NCI-H2081 (cell line): ENCODE data around the gene CYP19A1.

Experiments used
- DNase-seq, 2 experiments: peaks; one replicate each; lab custom pipeline; 2025; lab: John Stamatoyannopoulos, UW

The CYP19A1 gene

GRCh38 chr15:51359981-51360380 lies 21.6 kb upstream of the CYP19A1 start:
- DNase-seq, result no peak

GRCh38 chr15:51356983-51357382 lies 18.6 kb upstream of the CYP19A1 start:
- no peak for DNase-seq

- DNase-seq, result no peak
Measured at GRCh38 chr15:51356147-51356546, 17.8 kb upstream of the CYP19A1 start.

GRCh38 chr15:51355096-51355495 lies 16.7 kb upstream of the CYP19A1 start:
- DNase-seq, result no peak

- DNase-seq, result no peak
Measured at GRCh38 chr15:51353976-51354375, 15.6 kb upstream of the CYP19A1 start.

GRCh38 chr15:51350723-51351122 lies 12.3 kb upstream of the CYP19A1 start:
- DNase-seq, result no peak

- no peak for DNase-seq
Measured at GRCh38 chr15:51349156-51349844, 10.9 kb upstream of the CYP19A1 start.

- no peak for DNase-seq
Measured at GRCh38 chr15:51348688-51349087, 10.3 kb upstream of the CYP19A1 start.

- no peak for DNase-seq
Measured at GRCh38 chr15:51346136-51346535, 7.7 kb upstream of the CYP19A1 start.

- DNase-seq, result no peak
Measured at GRCh38 chr15:51343466-51343865, 5.1 kb upstream of the CYP19A1 start.

GRCh38 chr15:51342227-51342999 lies 4.0 kb upstream of the CYP19A1 start:
- peak; percentile 5 to 53 for DNase-seq

GRCh38 chr15:51341366-51342226 lies 3.2 kb upstream of the CYP19A1 start, which contains the start of gene GLDN:
Gene GLDN, plus strand, starts transcription at chr15:51341655. Its CDS starts 30 bp downstream, at chr15:51341685.
- peak; percentile 56 to 71 for DNase-seq

- DNase-seq, result no peak
Measured at GRCh38 chr15:51335538-51336410, 2.6 kb downstream of the CYP19A1 start.

- no peak for DNase-seq
Measured at GRCh38 chr15:51335087-51335486, 3.3 kb downstream of the CYP19A1 start.

GRCh38 chr15:51334011-51334451 lies 4.4 kb downstream of the CYP19A1 start:
- no peak for DNase-seq

GRCh38 chr15:51333571-51333970 lies 4.8 kb downstream of the CYP19A1 start:
- DNase-seq, result no peak

GRCh38 chr15:51332206-51333147 lies 5.9 kb downstream of the CYP19A1 start:
- no peak for DNase-seq

GRCh38 chr15:51331141-51331540 lies 7.3 kb downstream of the CYP19A1 start:
- no peak for DNase-seq

GRCh38 chr15:51328926-51329325 lies 9.5 kb downstream of the CYP19A1 start:
- DNase-seq, result no peak

- peak; percentile 35 to 68 for DNase-seq
Measured at GRCh38 chr15:51327081-51327480, 11.3 kb downstream of the CYP19A1 start.
